Keratinocyte (primary cell): ENCODE measurements around the gene PPP2R5E.

ENCODE experiments used
- EZH2 ChIP-seq: IDR thresholded peaks from one replicate; pipeline ENCODE4 v1.6.1; 2012; ENCODE audit warnings: inconsistent platforms, mild to moderate bottlenecking, low read length, moderate library complexity
- TF ChIP-seq, protein P1 (sequence below), 3 experiments: IDR thresholded peaks in 1 of 3; conservative IDR thresholded peaks in 1 of 3; optimal IDR thresholded peaks in 1 of 3; 2 replicates in 2 of 3; 3 replicates in 1 of 3; pipeline versions ENCODE3 to v1.5.1; 2011; ENCODE audit warnings: low read length in 3 of 3, mild to moderate bottlenecking in 3 of 3, moderate library complexity in 2 of 3, control low read depth in 1 of 3, inconsistent platforms in 1 of 3; ENCODE audit not compliant: insufficient read depth in 2 of 3; ENCODE audit errors: extremely low read depth in 1 of 3

DNA sequence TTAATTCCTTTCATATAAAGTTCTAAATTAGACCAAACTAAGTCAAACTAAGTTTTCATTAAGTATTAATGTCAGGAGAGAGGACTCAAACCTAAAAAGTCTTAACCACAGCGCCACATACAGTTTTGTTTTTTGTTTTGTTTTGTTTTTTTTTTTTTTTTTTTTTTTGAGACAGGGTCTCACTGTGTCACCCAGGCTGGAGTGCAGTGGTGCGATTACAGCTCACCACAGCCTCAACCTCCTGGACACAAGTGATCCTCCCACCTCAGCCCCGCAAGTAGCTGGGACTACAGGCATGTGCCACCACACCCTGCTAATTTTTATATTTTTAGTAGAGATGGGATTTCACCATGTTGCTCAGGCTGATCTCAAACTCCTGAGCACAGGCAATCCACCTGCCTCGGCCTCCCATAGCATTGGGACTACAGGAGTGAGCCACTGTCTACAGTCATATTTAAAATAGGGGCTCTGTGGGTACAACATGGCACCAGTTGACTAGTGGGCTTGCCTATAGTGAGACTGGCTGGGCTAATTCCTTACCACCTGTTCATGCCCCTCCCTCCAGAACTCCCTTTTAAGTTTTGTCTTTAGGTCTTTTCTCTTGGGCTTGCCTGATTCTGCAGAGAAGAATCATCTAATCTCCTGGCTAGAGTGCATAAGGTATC lies 110.2 kb downstream of the PPP2R5E start:
- TF ChIP-seq, protein P1, sequence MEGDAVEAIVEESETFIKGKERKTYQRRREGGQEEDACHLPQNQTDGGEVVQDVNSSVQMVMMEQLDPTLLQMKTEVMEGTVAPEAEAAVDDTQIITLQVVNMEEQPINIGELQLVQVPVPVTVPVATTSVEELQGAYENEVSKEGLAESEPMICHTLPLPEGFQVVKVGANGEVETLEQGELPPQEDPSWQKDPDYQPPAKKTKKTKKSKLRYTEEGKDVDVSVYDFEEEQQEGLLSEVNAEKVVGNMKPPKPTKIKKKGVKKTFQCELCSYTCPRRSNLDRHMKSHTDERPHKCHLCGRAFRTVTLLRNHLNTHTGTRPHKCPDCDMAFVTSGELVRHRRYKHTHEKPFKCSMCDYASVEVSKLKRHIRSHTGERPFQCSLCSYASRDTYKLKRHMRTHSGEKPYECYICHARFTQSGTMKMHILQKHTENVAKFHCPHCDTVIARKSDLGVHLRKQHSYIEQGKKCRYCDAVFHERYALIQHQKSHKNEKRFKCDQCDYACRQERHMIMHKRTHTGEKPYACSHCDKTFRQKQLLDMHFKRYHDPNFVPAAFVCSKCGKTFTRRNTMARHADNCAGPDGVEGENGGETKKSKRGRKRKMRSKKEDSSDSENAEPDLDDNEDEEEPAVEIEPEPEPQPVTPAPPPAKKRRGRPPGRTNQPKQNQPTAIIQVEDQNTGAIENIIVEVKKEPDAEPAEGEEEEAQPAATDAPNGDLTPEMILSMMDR (optimal IDR thresholded peaks at IDR 0.05 in 1 of 3, IDR thresholded peaks at IDR 0.05 in 1 of 3, conservative IDR thresholded peaks at IDR 0.05 in 1 of 3; ENCODE audit: extremely low read depth in 1 of 3, insufficient read depth in 2 of 3, low read length in 3 of 3): no peak
- TF ChIP-seq EZH2: no peak
